Ammon's horn (tissue), 1 donor: Measurements from ENCODE around the gene RAET1L.
"Not testable (repeated sequence)": the region's sequence is repeated elsewhere in the genome, so short reads cannot be mapped to it uniquely, and the experiment has no call there.

Experiments used
- DNase-seq: peaks from one replicate; pipeline ENCODE4 v3.0.0-alpha.2; 2016; ENCODE audit warnings: low spot score

Gene RAET1L

GRCh38 chr6:149991472-149991795 lies 33.9 kb downstream of the RAET1L start:
- DNase-seq: not testable (repeated sequence)

GRCh38 chr6:149990661-149991471 lies 34.5 kb downstream of the RAET1L start:
- no peak for DNase-seq

GRCh38 chr6:149990212-149990660 lies 35.1 kb downstream of the RAET1L start:
- no peak for DNase-seq

- DNase-seq: no peak
These were observed 36.6 kb downstream of the RAET1L start for GRCh38 chr6:149988550-149989346.

- no peak for DNase-seq
These were observed 37.7 kb downstream of the RAET1L start for GRCh38 chr6:149987602-149988107.

GRCh38 chr6:149985481-149985937 lies 39.8 kb downstream of the RAET1L start:
- DNase-seq: no peak

- DNase-seq: no peak
These were observed 40.6 kb downstream of the RAET1L start for GRCh38 chr6:149984773-149985172.

- no peak for DNase-seq
These were observed 42.2 kb downstream of the RAET1L start for GRCh38 chr6:149983145-149983544.

- DNase-seq: no peak
These were observed 46.0 kb downstream of the RAET1L start for GRCh38 chr6:149979293-149979692.

GRCh38 chr6:149978610-149979009 lies 46.7 kb downstream of the RAET1L start:
- no peak for DNase-seq

- no peak for DNase-seq
These were observed 48.1 kb downstream of the RAET1L start for GRCh38 chr6:149977221-149977620.

- no peak for DNase-seq
These were observed 49.9 kb downstream of the RAET1L start for GRCh38 chr6:149975400-149975799.

GRCh38 chr6:149974825-149975224 lies 50.5 kb downstream of the RAET1L start:
- DNase-seq: no peak

- not testable (repeated sequence) for DNase-seq
These were observed 50.9 kb downstream of the RAET1L start for GRCh38 chr6:149974394-149974793.

GRCh38 chr6:149969635-149970034 lies 55.7 kb downstream of the RAET1L start:
- DNase-seq: no peak

- not testable (repeated sequence) for DNase-seq
These were observed 56.4 kb downstream of the RAET1L start for GRCh38 chr6:149968909-149969308.
